GM12878 (cell line): ENCODE measurements around the gene OR52E1. TPM values are rescaled to one million over a fixed set of nuclear protein-coding genes. Genes with fewer than 3 reads are reported as not detected.

ENCODE experiments used
- ATAC-seq: fragments of 200-7000 bp; cut with Tn5 transposase; 3 replicates; pipeline ENCODE4 v1.9.1; 2020; ENCODE audit warnings: mild to moderate bottlenecking, moderate library complexity
- BruUV-seq: library from RNA; stranded (reverse); fragments of 400-500 nt; replicated peaks from 2 replicates; lab custom pipeline; 2021; lab: Mats Ljungman, UMichigan
- CTCF ChIA-PET: fragments of 300-600 bp; sonication (Branson Sonifier 250); formaldehyde crosslinking; extraction: SDS; loops from one replicate; lab custom pipeline; 2021; ENCODE audit warnings: inconsistent platforms; lab: Yijun Ruan, JAX
- POLR2A ChIA-PET: fragments of 350-600 bp; formaldehyde crosslinking; extraction: SDS; loops from one replicate; lab custom pipeline; 2021; ENCODE audit warnings: inconsistent platforms; lab: Charles Lee
- RAD21 ChIA-PET: fragments of 300-600 bp; sonication (Branson Sonifier 250); formaldehyde crosslinking; loops from one replicate; lab custom pipeline; 2023; ENCODE audit warnings: antibody characterized with exemption; ENCODE audit not compliant: unreplicated experiment; lab: Charles Lee
- SMC1A ChIA-PET: fragments of 300-600 bp; sonication (Branson Sonifier 250); formaldehyde crosslinking; loops from one replicate; lab custom pipeline; 2023; ENCODE audit not compliant: unreplicated experiment, uncharacterized antibody; lab: Charles Lee
- DNase-seq: peaks from one replicate; pipeline ENCODE4 v3.0.0-alpha.2; 2011; ENCODE audit warnings: low read depth, low spot score
- FAIRE-seq: peaks from 3 replicates; lab custom pipeline; 2011; peaks lifted over from hg19 to GRCh38; lab: Jason Lieb, UNC
- H2AFZ ChIP-seq: 2 replicates; pipeline ENCODE4 v1.6.0; 2011; ENCODE audit warnings: low read depth, low read length, control low read depth; ENCODE audit not compliant: control insufficient read depth
- H3K27ac ChIP-seq: 2 replicates; pipeline ENCODE4 v1.5.1; 2011; ENCODE audit warnings: control low read depth; ENCODE audit not compliant: control insufficient read depth, insufficient read depth
- H3K27me3 ChIP-seq, 2 experiments: replicated peaks in 1 of 2; 2 replicates each; pipeline versions ENCODE4 v1.6.0 to v1.6.1; 2011; ENCODE audit warnings: low read length in 1 of 2; ENCODE audit not compliant: control insufficient read depth in 2 of 2, insufficient read depth in 2 of 2
- H3K36me3 ChIP-seq, 2 experiments: 2 replicates each; pipeline ENCODE4 v1.5.1; 2011; ENCODE audit warnings: low read length in 1 of 2; ENCODE audit not compliant: control insufficient read depth in 2 of 2, insufficient read depth in 2 of 2
- H3K4me1 ChIP-seq: 2 replicates; pipeline ENCODE4 v1.6.1; 2011; ENCODE audit warnings: mild to moderate bottlenecking, low read length, moderate library complexity, mixed read lengths; ENCODE audit not compliant: control insufficient read depth, insufficient read depth
- H3K4me2 ChIP-seq: 2 replicates; pipeline ENCODE4 v1.6.0; 2011; ENCODE audit warnings: control low read depth; ENCODE audit not compliant: control insufficient read depth, insufficient read depth
- H3K4me3 ChIP-seq: fragments of 200-600 bp; sonication (generic); 2 replicates; pipeline ENCODE4 v1.5.1; 2016
- H3K79me2 ChIP-seq: 2 replicates; pipeline ENCODE4 v1.6.0; 2011; ENCODE audit warnings: low read length; ENCODE audit not compliant: control insufficient read depth, insufficient read depth
- H3K9ac ChIP-seq: 2 replicates; pipeline ENCODE4 v1.8.0; 2011; ENCODE audit warnings: low read length, control low read depth, mixed read lengths; ENCODE audit not compliant: control insufficient read depth, insufficient read depth
- H3K9me3 ChIP-seq: replicated peaks from 3 replicates; pipeline ENCODE4 v1.5.1; 2011; ENCODE audit warnings: mild to moderate bottlenecking, low read length; ENCODE audit not compliant: control insufficient read depth, insufficient read depth
- H4K20me1 ChIP-seq: 2 replicates; pipeline ENCODE4 v1.6.0; 2011; ENCODE audit not compliant: control insufficient read depth, insufficient read depth
- ASH2L ChIP-seq: fragments of 300-600, 200-600 bp; sonication (generic); IDR thresholded peaks from 2 replicates; pipeline ENCODE4 v1.6.1; 2017; ENCODE audit warnings: low read depth, mild to moderate bottlenecking, borderline replicate concordance
- CHD4 ChIP-seq: fragments of 200-600 bp; sonication (generic); IDR thresholded peaks from 2 replicates; pipeline ENCODE4 v1.6.1; 2016; ENCODE audit warnings: mild to moderate bottlenecking
- EED ChIP-seq: sonication (generic); IDR thresholded peaks from 2 replicates; pipeline ENCODE4 v1.6.1; 2016; ENCODE audit warnings: antibody characterized with exemption, low read depth
- EZH2 ChIP-seq: IDR thresholded peaks from 2 replicates; pipeline ENCODE4 v1.6.1; 2012; ENCODE audit warnings: low read depth, mild to moderate bottlenecking, control low read depth, inconsistent platforms, low read length, borderline replicate concordance; ENCODE audit not compliant: control insufficient read depth
- JUND ChIP-seq: IDR thresholded peaks from 2 replicates; pipeline ENCODE4 v1.6.1; 2012; ENCODE audit warnings: low read depth, mild to moderate bottlenecking, low read length, improper control_type of control experiment, moderate library complexity
- KAT2A ChIP-seq: conservative IDR thresholded peaks from 2 replicates; pipeline ENCODE4 v1.6.1; 2011; ENCODE audit warnings: low read depth, low read length; ENCODE audit not compliant: control insufficient read depth
- MYC ChIP-seq: IDR thresholded peaks from 2 replicates; pipeline ENCODE4 v1.6.1; 2011; ENCODE audit warnings: mild to moderate bottlenecking, low read length, moderate library complexity, inconsistent platforms; ENCODE audit not compliant: insufficient read depth, insufficient replicate concordance, insufficient read length, severe bottlenecking
- PKNOX1 ChIP-seq: fragments of 450-650 bp; IDR thresholded peaks from 2 replicates; pipeline ENCODE4 v1.6.1; 2016; ENCODE audit warnings: mild to moderate bottlenecking
- RB1 ChIP-seq: fragments of 450-650 bp; formaldehyde crosslinking; IDR thresholded peaks from 2 replicates; pipeline ENCODE4 v1.6.1; 2017; ENCODE audit warnings: mild to moderate bottlenecking, borderline replicate concordance
- RBBP5 ChIP-seq: fragments of 200-600 bp; sonication (generic); conservative IDR thresholded peaks from 2 replicates; pipeline ENCODE4 v1.6.1; 2016
- SIX5 ChIP-seq: IDR thresholded peaks from 2 replicates; pipeline ENCODE4 v1.6.1; 2011; ENCODE audit warnings: mild to moderate bottlenecking, low read depth, low read length, moderate library complexity; ENCODE audit not compliant: severe bottlenecking
- SMAD1 ChIP-seq: fragments of 450-650 bp; IDR thresholded peaks from 2 replicates; pipeline ENCODE4 v1.6.1; 2018; ENCODE audit warnings: mild to moderate bottlenecking, low read depth; ENCODE audit not compliant: partially characterized antibody
- TAF1 ChIP-seq: IDR thresholded peaks from 2 replicates; pipeline ENCODE4 v1.6.1; 2011; ENCODE audit warnings: mild to moderate bottlenecking, low read depth, low read length, borderline replicate concordance
- ZNF217 ChIP-seq: fragments of 450-650 bp; IDR thresholded peaks from 2 replicates; pipeline ENCODE4 v1.6.1; 2017; ENCODE audit warnings: antibody characterized with exemption, mild to moderate bottlenecking
- ZNF24 ChIP-seq: fragments of 450-650 bp; IDR thresholded peaks from 2 replicates; pipeline ENCODE4 v1.6.1; 2017; ENCODE audit warnings: antibody characterized with exemption, mild to moderate bottlenecking
- ZSCAN29 ChIP-seq: fragments of 450-650 bp; IDR thresholded peaks from 2 replicates; pipeline ENCODE4 v1.6.1; 2017; ENCODE audit warnings: mild to moderate bottlenecking, moderate library complexity
- WGBS: methylation state at CpG from one replicate; pipeline ENCODE4 v1.1.6; 2016; ENCODE audit warnings: low lambda C conversion rate; ENCODE audit not compliant: insufficient replicate concordance, insufficient coverage; ENCODE audit errors: missing lambda C conversion rate; 5-methylcytosine and 5-hydroxymethylcytosine counted together
- in situ Hi-C: fragments of 300-500 bp; cut with MboI; formaldehyde crosslinking; loops from 9 replicates; pipeline ENCODE4 v1.14.3; 2018; ENCODE audit warnings: mixed read lengths
- intact Hi-C: fragments of 100-400 bp; cut with micrococcal nuclease; formaldehyde crosslinking; loops from one replicate; pipeline ENCODE4 v1.14.2; 2022; ENCODE audit not compliant: unreplicated experiment
- polyA plus RNA-seq, 11 experiments: library from polyadenylated mRNA; depleted of rRNA in 4 of 11; unstranded in 6 of 11; stranded (reverse) in 5 of 11; fragments of >200 nt; fragmentation: Nextera tagmentation in 4 of 11; fragmentation: Illumina TruSeq in 1 of 11; extraction: Ambion mirVana in 4 of 11; extraction: Trizol in 1 of 11; gene quantifications; 1 replicate in 1 of 11; 2 replicates in 10 of 11; pipeline versions ENCODE4 v1.2.1 to v1.2.3, GENCODE V29; 2011 to 2016; ENCODE audit warnings: inconsistent platforms in 2 of 11, missing spikeins in 2 of 11, low read depth in 1 of 11
- total RNA-seq, 4 experiments: library from RNA; depleted of rRNA in 3 of 4; stranded (reverse); fragments of >200 nt in 3 of 4; fragmentation: Illumina TruSeq in 1 of 4; extraction: Trizol in 1 of 4; gene quantifications; 2 replicates each; pipeline versions ENCODE4 v1.2.1 to v1.2.3, GENCODE V29; 2013 to 2021
- TF ChIP-seq, protein P1 (sequence below): IDR thresholded peaks from 2 replicates; pipeline ENCODE4 v1.6.1; 2011; ENCODE audit warnings: low read depth, low read length, improper control_type of control experiment, borderline replicate concordance

The OR52E1 gene
- total and polyA plus RNA-seq, 10 of the 15 experiments (the other 5 are each of a cell fraction or from before 2014, with no cell fraction given): not detected

DNA sequence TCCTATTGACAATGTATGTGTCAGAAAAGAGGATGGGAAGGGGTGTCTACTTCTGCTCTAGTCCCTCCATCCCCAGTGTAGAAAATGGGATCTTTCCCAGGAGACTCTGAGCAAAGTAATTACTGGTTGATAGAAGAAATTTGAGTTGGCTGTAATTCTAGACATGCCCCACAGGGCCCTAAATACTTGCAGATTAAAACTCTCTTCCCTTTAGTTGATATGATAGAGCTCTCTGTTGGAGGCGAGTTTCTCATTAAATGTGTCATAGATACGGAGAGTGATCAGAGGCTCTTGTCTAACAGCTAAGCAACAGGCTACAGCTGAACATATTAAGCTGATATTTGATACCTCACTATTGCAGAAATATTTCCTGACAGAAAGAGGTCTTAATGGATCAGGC lies 32.9 kb downstream of the OR52E1 start:
- SMC1A ChIA-PET: no interaction called here
- Histone ChIP-seq H3K9ac (no peak overlapping the region), H3K79me2 (no peaks in the 10 kb centered on the region), H4K20me1 (no peaks in the 10 kb centered on the region), H3K9me3 (no peaks in the 10 kb centered on the region), H3K4me3 (no peak overlapping the region), H3K27ac (no peak overlapping the region), H3K4me2 (no peak overlapping the region), H3K27me3 (no peaks in the 10 kb centered on the region; a peak in 1 of 4 replicates), H3K4me1 (no peaks in the 10 kb centered on the region), H2AFZ (no peak overlapping the region), H3K36me3 (no peaks in the 10 kb centered on the region)
- BruUV-seq: no TSS peak
- DNase-seq: no peak
- in situ Hi-C loops (no loop called here), intact Hi-C loops (no loop called here)
- CTCF ChIA-PET: no interaction called here
- 16% methylated on average over 2 of the region's 2 CpGs for WGBS
- no peak for TF ChIP-seq EED
- TF ChIP-seq PKNOX1: no peak
- TF ChIP-seq TAF1: no peak
- no peak for TF ChIP-seq MYC
- RAD21 ChIA-PET: no interaction called here
- POLR2A ChIA-PET: no interaction called here
- no peak for FAIRE-seq
- ATAC-seq: no peak

GRCh38 chr11:5103066-5103465 lies 33.7 kb downstream of the OR52E1 start:
- Histone ChIP-seq H3K36me3 (no peaks in the 10 kb centered on the region), H3K79me2 (no peaks in the 10 kb centered on the region), H3K4me1 (no peaks in the 10 kb centered on the region), H3K9ac (no peak overlapping the region), H3K4me2 (no peak overlapping the region), H3K4me3 (no peak overlapping the region), H3K9me3 (no peaks in the 10 kb centered on the region), H3K27ac (no peak overlapping the region), H3K27me3 (no peaks in the 10 kb centered on the region; a peak in 1 of 4 replicates), H4K20me1 (no peaks in the 10 kb centered on the region), H2AFZ (no peak overlapping the region)
- intact Hi-C loops: no loop called here
- SMC1A ChIA-PET: no interaction called here
- CTCF ChIA-PET: no interaction called here
- RAD21 ChIA-PET: no interaction called here
- no peak for ATAC-seq
- POLR2A ChIA-PET: no interaction called here
- BruUV-seq: no TSS peak
- in situ Hi-C loops: no loop called here
- TF ChIP-seq CHD4: no peak
- no peak for TF ChIP-seq SIX5
- TF ChIP-seq RB1: no peak
- no peak for TF ChIP-seq KAT2A
- TF ChIP-seq ASH2L: no peak
- no peak for TF ChIP-seq SMAD1
- no peak for TF ChIP-seq JUND
- TF ChIP-seq, protein P1, sequence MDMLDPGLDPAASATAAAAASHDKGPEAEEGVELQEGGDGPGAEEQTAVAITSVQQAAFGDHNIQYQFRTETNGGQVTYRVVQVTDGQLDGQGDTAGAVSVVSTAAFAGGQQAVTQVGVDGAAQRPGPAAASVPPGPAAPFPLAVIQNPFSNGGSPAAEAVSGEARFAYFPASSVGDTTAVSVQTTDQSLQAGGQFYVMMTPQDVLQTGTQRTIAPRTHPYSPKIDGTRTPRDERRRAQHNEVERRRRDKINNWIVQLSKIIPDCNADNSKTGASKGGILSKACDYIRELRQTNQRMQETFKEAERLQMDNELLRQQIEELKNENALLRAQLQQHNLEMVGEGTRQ: no peak
- TF ChIP-seq ZNF217: no peak
- TF ChIP-seq EZH2: no peak
- TF ChIP-seq RBBP5: no peak
- TF ChIP-seq ZNF24: no peak
- TF ChIP-seq ZSCAN29: no peak
- DNase-seq: no peak
- no peak for FAIRE-seq
